H1 (cell line): ENCODE measurements around the gene NBEA. TPM values are rescaled to one million over a fixed set of nuclear protein-coding genes. Genes with fewer than 3 reads are reported as not detected.

Experiments used
- CTCF ChIA-PET: fragments of 300-600 bp; sonication (Branson Sonifier 250); formaldehyde crosslinking; loops from one replicate; lab custom pipeline; 2021; ENCODE audit not compliant: partially characterized antibody; lab: Charles Lee
- POLR2A ChIA-PET: fragments of 300-600 bp; sonication (Branson Sonifier 250); formaldehyde crosslinking; loops from one replicate; lab custom pipeline; 2021; ENCODE audit warnings: inconsistent platforms; ENCODE audit not compliant: partially characterized antibody; lab: Charles Lee
- DNase-seq, 2 experiments: peaks; one replicate each; pipeline versions ENCODE4 v3.0.0 to v3.0.0-alpha.2; 2010 to 2022; ENCODE audit warnings: low spot score in 2 of 2, low read depth in 1 of 2, mixed read lengths in 1 of 2
- FAIRE-seq: peaks from 2 replicates; lab custom pipeline; 2011; peaks lifted over from hg19 to GRCh38; lab: Jason Lieb, UNC
- H2AFZ ChIP-seq: 2 replicates; pipeline ENCODE4 v1.8.1; 2012; ENCODE audit warnings: low read length, inconsistent platforms
- H2AK5ac ChIP-seq: 2 replicates; pipeline ENCODE4 v1.6.1; 2013; ENCODE audit warnings: low read depth, low read length
- H2BK120ac ChIP-seq: replicated peaks from 2 replicates; pipeline ENCODE3; 2013; ENCODE audit warnings: low read depth, low read length, inconsistent platforms
- H2BK12ac ChIP-seq: 2 replicates; pipeline ENCODE4 v1.6.1; 2013; ENCODE audit warnings: low read depth, low read length
- H2BK15ac ChIP-seq: 2 replicates; pipeline ENCODE4 v1.6.1; 2013; ENCODE audit warnings: low read length
- H2BK20ac ChIP-seq: 2 replicates; pipeline ENCODE4 v1.6.1; 2013; ENCODE audit warnings: low read length
- H2BK5ac ChIP-seq: 2 replicates; pipeline ENCODE4 v1.6.1; 2013; ENCODE audit warnings: low read depth, low read length
- H3K14ac ChIP-seq: 2 replicates; pipeline ENCODE4 v1.6.1; 2013; ENCODE audit warnings: inconsistent platforms; ENCODE audit not compliant: insufficient read length
- H3K18ac ChIP-seq: 2 replicates; pipeline ENCODE4 v1.6.1; 2013; ENCODE audit warnings: low read length; ENCODE audit errors: extremely low read depth
- H3K23ac ChIP-seq: 2 replicates; pipeline ENCODE4 v1.6.1; 2013; ENCODE audit warnings: inconsistent platforms; ENCODE audit not compliant: insufficient read length
- H3K23me2 ChIP-seq: 2 replicates; pipeline ENCODE4 v1.6.1; 2013; ENCODE audit warnings: low read depth, low read length
- H3K27ac ChIP-seq: 2 replicates; pipeline ENCODE4 v1.6.1; 2011; ENCODE audit warnings: low read depth, low read length, inconsistent platforms
- H3K27me3 ChIP-seq, 4 experiments: replicated peaks in 1 of 4; 1 replicate in 1 of 4; 2 replicates in 3 of 4; pipeline versions ENCODE4 v1.6.1 to v1.8.1; 2011 to 2013; ENCODE audit warnings: low read length in 3 of 4, mild to moderate bottlenecking in 3 of 4, inconsistent platforms in 2 of 4, mixed read lengths in 2 of 4, moderate library complexity in 1 of 4; ENCODE audit not compliant: control insufficient read depth in 3 of 4, insufficient read depth in 3 of 4; ENCODE audit errors: extremely low read depth in 1 of 4
- H3K36me3 ChIP-seq, 4 experiments: 2 replicates each; pipeline versions ENCODE4 v1.6.1 to v1.8.1; 2011 to 2013; ENCODE audit warnings: mild to moderate bottlenecking in 4 of 4, low read length in 3 of 4, moderate library complexity in 2 of 4, control low read depth in 1 of 4, inconsistent platforms in 1 of 4; ENCODE audit not compliant: insufficient read depth in 4 of 4, control insufficient read depth in 2 of 4
- H3K4ac ChIP-seq: replicated peaks from 2 replicates; pipeline ENCODE3; 2013; ENCODE audit warnings: low read length, low read depth, mixed read lengths, inconsistent platforms; ENCODE audit not compliant: insufficient read length
- H3K4me1 ChIP-seq, 4 experiments: replicated peaks in 1 of 4; 1 replicate in 1 of 4; 2 replicates in 3 of 4; pipeline versions ENCODE4 v1.6.1 to v1.8.1; 2011 to 2013; ENCODE audit warnings: low read length in 3 of 4, inconsistent platforms in 2 of 4, mixed read lengths in 1 of 4; ENCODE audit not compliant: insufficient read depth in 4 of 4, control insufficient read depth in 3 of 4
- H3K4me2 ChIP-seq, 2 experiments: 2 replicates each; pipeline versions ENCODE4 v1.6.1 to v1.8.1; 2011 to 2013; ENCODE audit warnings: low read depth in 2 of 2, low read length in 2 of 2, control low read depth in 1 of 2, inconsistent platforms in 1 of 2, mild to moderate bottlenecking in 1 of 2; ENCODE audit not compliant: insufficient read depth in 1 of 2
- H3K4me3 ChIP-seq, 4 experiments: fragments of 200-600, 300-600 bp in 1 of 4; sonication (generic), shearing (Covaris generic), sonication (Bioruptor Twin) in 1 of 4; 2 replicates each; pipeline versions ENCODE4 v1.5.1 to v1.8.1; 2011 to 2016; ENCODE audit warnings: low read length in 4 of 4, low read depth in 3 of 4, control low read depth in 2 of 4, inconsistent platforms in 2 of 4, mild to moderate bottlenecking in 2 of 4, mixed read lengths in 1 of 4, moderate library complexity in 1 of 4; ENCODE audit not compliant: insufficient read depth in 2 of 4; ENCODE audit errors: extremely low read depth in 1 of 4
- H3K56ac ChIP-seq: replicated peaks from 2 replicates; pipeline ENCODE3; 2013; ENCODE audit warnings: low read depth, mild to moderate bottlenecking, mixed read lengths, low read length, inconsistent platforms; ENCODE audit not compliant: insufficient read length
- H3K79me1 ChIP-seq: 2 replicates; pipeline ENCODE4 v1.6.1; 2013; ENCODE audit warnings: low read depth, low read length, control low read depth
- H3K79me2 ChIP-seq, 2 experiments: 2 replicates each; pipeline versions ENCODE4 v1.6.1 to v1.8.1; 2012 to 2013; ENCODE audit warnings: low read length in 2 of 2, mild to moderate bottlenecking in 2 of 2, inconsistent platforms in 1 of 2; ENCODE audit not compliant: insufficient read depth in 2 of 2, control insufficient read depth in 1 of 2
- H3K9ac ChIP-seq, 4 experiments: replicated peaks in 1 of 4; 1 replicate in 1 of 4; 2 replicates in 3 of 4; pipeline versions ENCODE4 v1.6.1 to v1.8.1; 2011 to 2013; ENCODE audit warnings: low read depth in 3 of 4, low read length in 3 of 4, control low read depth in 2 of 4, mild to moderate bottlenecking in 2 of 4, moderate library complexity in 2 of 4, inconsistent platforms in 1 of 4; ENCODE audit errors: extremely low read depth in 1 of 4
- H3K9me3 ChIP-seq, 2 experiments: 2 replicates each; pipeline versions ENCODE4 v1.6.1 to v1.8.1; 2012 to 2013; ENCODE audit warnings: mild to moderate bottlenecking in 2 of 2, moderate library complexity in 2 of 2, control low read depth in 1 of 2, inconsistent platforms in 1 of 2, low read depth in 1 of 2, low read length in 1 of 2, mixed read lengths in 1 of 2; ENCODE audit not compliant: insufficient read depth in 2 of 2
- H4K20me1 ChIP-seq, 2 experiments: replicated peaks in 1 of 2; 2 replicates each; pipeline versions ENCODE3 to v1.8.1; 2011 to 2013; ENCODE audit warnings: inconsistent platforms in 2 of 2, low read length in 2 of 2, mild to moderate bottlenecking in 1 of 2; ENCODE audit not compliant: insufficient read depth in 2 of 2, control insufficient read depth in 1 of 2
- H4K5ac ChIP-seq: 2 replicates; pipeline ENCODE4 v1.6.1; 2013; ENCODE audit warnings: low read length, low read depth, mixed read lengths, inconsistent platforms; ENCODE audit not compliant: insufficient read length
- H4K8ac ChIP-seq: 2 replicates; pipeline ENCODE4 v1.8.0; 2013; ENCODE audit warnings: mild to moderate bottlenecking, moderate library complexity, low read length, inconsistent platforms; ENCODE audit not compliant: insufficient read depth; ENCODE audit errors: extremely low read depth
- H4K91ac ChIP-seq: replicated peaks from 2 replicates; pipeline ENCODE3; 2013; ENCODE audit warnings: low read length, mixed read lengths, inconsistent platforms; ENCODE audit not compliant: insufficient read length
- EGR1 ChIP-seq: IDR thresholded peaks from 2 replicates; pipeline ENCODE4 v1.6.1; 2011; ENCODE audit warnings: low read depth, low read length, borderline replicate concordance
- JUND ChIP-seq: IDR thresholded peaks from 2 replicates; pipeline ENCODE4 v1.6.1; 2011; ENCODE audit warnings: mild to moderate bottlenecking, improper control_type of control experiment, low read length
- NRF1 ChIP-seq: IDR thresholded peaks from 2 replicates; pipeline ENCODE4 v1.6.1; 2011; ENCODE audit warnings: mild to moderate bottlenecking, low read depth, low read length, improper control_type of control experiment
- RBBP5 ChIP-seq: IDR thresholded peaks from 2 replicates; pipeline ENCODE4 v1.7.1; 2012; ENCODE audit warnings: low read depth, mild to moderate bottlenecking, inconsistent platforms, low read length, moderate library complexity, borderline replicate concordance
- SP4 ChIP-seq: IDR thresholded peaks from 2 replicates; pipeline ENCODE4 v1.6.1; 2012; ENCODE audit warnings: low read length, inconsistent platforms
- SUZ12 ChIP-seq: fragments of 200-600 bp; sonication (generic); IDR thresholded peaks from 2 replicates; pipeline ENCODE4 v1.6.1; 2012; ENCODE audit warnings: mild to moderate bottlenecking, inconsistent platforms, low read length, moderate library complexity, mixed read lengths
- ZNF274 ChIP-seq: IDR thresholded peaks from 2 replicates; pipeline ENCODE4 v1.7.0; 2012; ENCODE audit warnings: low read length, borderline replicate concordance; ENCODE audit errors: extremely low read depth
- polyA plus RNA-seq, 7 experiments: library from polyadenylated mRNA; depleted of rRNA in 3 of 7; stranded (reverse) in 5 of 7; unstranded in 2 of 7; fragments of >200 nt in 5 of 7; fragments of 200-250 nt in 2 of 7; gene quantifications; 1 replicate in 5 of 7; 2 replicates in 1 of 7; 4 replicates in 1 of 7; pipeline versions ENCODE4 v1.2.1 to v1.2.3, GENCODE V29; 2011 to 2013; ENCODE audit warnings: missing spikeins in 2 of 7, mixed read lengths in 2 of 7
- total RNA-seq: library from RNA; stranded (reverse); fragmentation: NEBNext Ultra II Directional; extraction: Animal tissue kit (Norgen Biotek cat#: 25700); gene quantifications from 2 replicates; pipeline ENCODE4 v1.2.1, GENCODE V29; 2021

Gene NBEA
- total and polyA plus RNA-seq, 2 of the 8 experiments (the other 6 are each of a cell fraction or from before 2014, with no cell fraction given) = 14.2 to 21.5 TPM

DNA sequence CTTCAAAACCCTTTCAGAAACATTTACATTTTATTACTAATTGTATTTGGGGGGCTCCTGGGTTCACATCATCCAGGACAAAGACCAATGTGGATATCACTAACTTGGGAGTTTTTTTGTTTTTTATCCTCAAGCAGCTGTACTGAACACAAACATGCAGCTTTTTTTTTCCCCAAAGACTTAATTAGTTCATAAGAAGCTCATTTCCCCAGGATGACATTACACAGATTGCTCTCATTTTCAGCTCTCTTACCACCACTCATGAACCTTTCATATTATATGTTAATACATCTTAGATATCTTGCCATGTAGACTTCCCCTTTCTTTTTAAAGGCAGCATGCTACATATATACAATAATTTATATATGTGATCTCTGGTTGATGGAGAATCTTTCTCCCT, 653.1 kb downstream of the NBEA start:
- Histone ChIP-seq H3K79me2 (no peaks in the 10 kb centered on the region), H3K4me3 (no peak overlapping the region), H3K27ac (no peak overlapping the region), H3K18ac (no peak overlapping the region), H3K56ac (no peak overlapping the region), H2BK12ac (no peak overlapping the region), H2BK120ac (no peak overlapping the region), H3K14ac (no peak overlapping the region), H3K36me3 (no peaks in the 10 kb centered on the region), H4K8ac (no peak overlapping the region), H3K23me2 (no peaks in the 10 kb centered on the region; the same call in 1 of the 2 replicates), H3K9me3 (no peaks in the 10 kb centered on the region), H2BK5ac (no peak overlapping the region), H3K4ac (no peak overlapping the region), H3K9ac (no peak overlapping the region), H3K79me1 (no peaks in the 10 kb centered on the region), H4K5ac (no peak overlapping the region), H3K4me1 (peaks cover 0 to 4% (median 0%) of the 10 kb centered on the region in 4 experiments; a peak in 2 of 7 replicates), H4K91ac (no peak overlapping the region), H3K23ac (no peak overlapping the region), H4K20me1 (no peaks in the 10 kb centered on the region), H3K4me2 (no peak overlapping the region), H3K27me3 (no peaks in the 10 kb centered on the region), H2BK15ac (no peak overlapping the region), H2BK20ac (no peak overlapping the region), H2AFZ (no peak overlapping the region), H2AK5ac (no peak overlapping the region)
- CTCF ChIA-PET = no interaction called here
- FAIRE-seq (no peak), DNase-seq (no peak)
- TF ChIP-seq JUND = no peak
- no peak for TF ChIP-seq EGR1
- TF ChIP-seq ZNF274 = no peak
- TF ChIP-seq RBBP5 = no peak
- TF ChIP-seq SP4 = no peak
- no peak for TF ChIP-seq SUZ12
- TF ChIP-seq NRF1 = no peak
- POLR2A ChIA-PET = no interaction called here
